HS-27A (cell line): Measurements from ENCODE around the gene MYH11.

Experiments
- DNase-seq: peaks from one replicate; pipeline ENCODE4 v3.0.0-alpha.2; 2012; ENCODE audit warnings: low read depth, missing footprints

MYH11 gene

GRCh38 chr16:15856901-15857698, at the start of gene MYH11:
MYH11 (minus strand) TSS chr16:15857028; CDS start chr16:15838252, 18,776 bp downstream.
- DNase-seq = no peak

- no peak for DNase-seq
These were observed 49.6 kb upstream of the MYH11 start for GRCh38 chr16:15906439-15906838.

DNA sequence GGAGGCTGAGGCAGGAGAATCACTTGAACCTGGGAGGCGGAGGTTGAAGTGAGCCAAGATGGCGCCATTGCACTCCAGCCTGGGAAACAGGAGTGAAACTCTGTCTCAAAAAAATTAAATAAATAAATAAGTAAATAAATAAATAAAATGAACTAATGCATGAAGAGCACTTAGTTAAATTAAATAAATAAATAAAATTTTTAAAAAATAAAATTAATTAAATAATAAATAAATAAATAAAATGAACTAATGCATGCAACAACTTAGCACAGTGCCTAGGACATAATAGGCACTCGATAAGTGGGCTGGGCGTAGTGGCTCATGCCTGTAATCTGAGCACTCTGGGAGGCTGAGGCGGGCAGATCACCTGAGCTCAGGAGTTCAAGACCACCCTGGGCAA, 47.1 kb upstream of the MYH11 start:
- DNase-seq = no peak

GRCh38 chr16:15900901-15901500, 44.2 kb upstream of the MYH11 start:
- DNase-seq = no peak

GRCh38 chr16:15900357-15900756, 43.5 kb upstream of the MYH11 start:
- DNase-seq = no peak

DNA sequence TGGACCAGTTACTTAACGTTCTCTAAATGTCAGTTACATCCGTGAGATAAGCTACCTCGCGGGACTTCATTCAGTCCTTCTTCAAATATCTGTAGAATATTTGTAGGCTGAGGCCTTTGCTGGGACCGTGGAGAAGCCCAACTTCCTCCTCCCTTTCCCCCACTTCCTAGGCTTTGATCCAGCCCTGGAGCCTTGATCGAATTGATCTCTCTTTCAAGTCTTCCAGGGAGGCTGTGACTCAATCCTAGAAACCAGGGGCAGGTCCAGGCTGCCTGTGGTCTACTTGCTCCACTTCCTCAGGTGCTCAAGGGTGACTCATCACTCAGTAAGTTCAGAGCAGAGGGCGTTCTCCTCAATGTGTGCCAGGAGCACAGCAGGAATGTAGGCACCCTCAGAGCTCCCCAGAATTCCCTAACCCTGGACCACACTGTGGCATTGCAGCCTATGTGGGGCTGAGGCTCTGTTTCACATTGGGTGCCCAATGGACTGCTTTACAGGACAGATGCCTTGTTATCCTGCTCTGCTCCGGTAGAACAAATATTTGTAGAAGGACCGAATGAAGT, 42.8 kb upstream of the MYH11 start:
- DNase-seq = peak; percentile 74

DNA sequence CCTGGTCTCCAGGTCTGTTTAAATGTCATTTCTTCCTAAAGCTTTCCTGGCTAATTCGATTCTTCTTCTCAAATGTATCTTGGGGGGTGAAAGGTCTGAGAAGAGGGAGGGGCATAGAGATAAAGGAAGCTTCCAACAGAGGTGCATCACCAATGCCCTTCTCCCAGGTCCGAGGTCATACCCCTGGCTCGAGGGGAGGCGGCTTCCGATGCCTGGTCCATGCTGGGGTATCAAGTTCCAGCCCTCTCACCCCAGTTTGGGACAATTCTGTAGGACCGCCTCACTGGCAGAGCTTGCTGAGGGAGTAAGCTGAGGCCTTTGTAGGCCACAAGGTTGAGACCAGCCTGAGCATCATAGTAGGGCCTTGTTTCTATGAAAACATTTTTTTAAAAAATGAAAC, 41.8 kb upstream of the MYH11 start:
- DNase-seq = no peak

DNA sequence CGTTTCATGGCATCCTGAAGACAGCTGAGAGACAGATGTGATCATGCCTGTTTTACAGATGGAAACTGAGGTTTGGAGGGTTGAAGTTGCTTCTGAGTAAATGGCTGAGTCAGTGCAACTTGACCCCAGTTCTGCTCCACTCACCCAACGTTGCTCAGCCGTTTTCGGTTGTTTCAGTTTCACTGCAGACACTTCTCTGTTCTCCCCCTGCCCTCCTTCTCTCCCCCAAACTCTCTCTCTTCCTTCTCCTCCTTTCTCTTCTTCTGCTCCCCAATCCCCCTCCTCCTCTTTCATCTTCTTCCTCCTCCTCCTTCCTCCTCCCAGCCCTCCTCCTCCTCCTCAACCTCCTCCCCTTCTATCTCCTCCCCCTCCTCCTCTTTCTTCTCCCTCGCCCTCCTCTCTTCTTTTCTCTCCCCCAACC, 41.0 kb upstream of the MYH11 start:
- no peak for DNase-seq

- DNase-seq = no peak
These were observed 40.4 kb upstream of the MYH11 start for GRCh38 chr16:15897121-15897780.

- DNase-seq = no peak
These were observed 37.9 kb upstream of the MYH11 start for GRCh38 chr16:15894571-15895374.

DNA sequence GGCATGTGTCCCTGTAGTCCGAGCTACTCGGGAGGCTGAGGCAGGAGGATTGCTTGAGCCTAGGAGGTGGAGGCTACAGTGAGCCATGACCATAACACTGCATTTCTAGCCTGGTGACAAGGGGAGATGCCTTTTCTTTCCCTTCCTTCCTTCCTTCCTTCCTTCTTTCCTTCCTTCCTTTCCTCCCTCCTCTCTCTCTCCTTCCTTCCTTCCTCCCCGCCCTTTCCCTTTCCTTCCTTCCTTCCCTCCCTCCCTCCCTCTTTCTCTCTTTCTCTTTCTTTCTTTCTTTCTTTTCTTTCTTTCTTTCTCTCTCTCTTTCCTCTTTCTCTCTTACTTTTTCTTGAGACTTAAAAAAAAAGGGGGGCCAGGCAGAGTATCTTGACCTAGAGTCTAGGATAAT, 34.7 kb upstream of the MYH11 start:
- DNase-seq = no peak

GRCh38 chr16:15888072-15888976, 31.5 kb upstream of the MYH11 start, which contains the start of gene CEP20:
CEP20 (minus strand) TSS chr16:15888603; CDS start chr16:15888585, 18 bp downstream.
- peak; percentile 92 for DNase-seq

- no peak for DNase-seq
These were observed 30.5 kb upstream of the MYH11 start for GRCh38 chr16:15887283-15887682.

GRCh38 chr16:15886078-15886477, 29.2 kb upstream of the MYH11 start:
- no peak for DNase-seq

- DNase-seq = no peak
These were observed 28.8 kb upstream of the MYH11 start for GRCh38 chr16:15885560-15886001.

GRCh38 chr16:15882563-15882962, 25.7 kb upstream of the MYH11 start:
- DNase-seq = no peak

DNA sequence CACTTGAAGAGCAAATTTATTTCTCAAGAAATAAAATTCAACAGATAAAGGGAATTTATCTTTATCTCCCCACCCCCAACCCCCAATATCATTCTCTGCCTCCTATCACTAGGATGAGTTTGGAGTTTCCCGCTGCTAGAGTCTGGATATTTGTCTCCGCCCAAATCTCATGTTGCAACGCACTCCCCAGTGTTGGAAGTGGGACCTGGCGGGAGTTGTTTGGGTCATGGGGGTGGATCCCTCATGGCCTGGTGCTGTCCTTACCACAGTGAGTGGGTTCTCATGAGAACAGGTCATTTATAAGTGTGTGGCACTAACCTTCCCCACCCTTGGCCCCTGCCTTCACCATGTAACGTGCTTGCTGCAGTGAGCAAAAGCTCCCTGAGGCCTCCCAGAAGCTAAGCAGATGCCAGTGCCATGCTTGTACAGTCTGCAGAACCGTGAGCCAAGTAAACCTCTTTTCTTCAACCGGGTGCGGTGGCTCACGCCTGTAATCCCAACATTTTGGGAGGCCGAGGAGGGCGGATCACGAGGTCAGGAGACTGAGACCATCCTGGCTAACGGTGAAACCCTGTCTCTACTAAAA, 25.1 kb upstream of the MYH11 start:
- DNase-seq = no peak

- DNase-seq = no peak
These were observed 23.8 kb upstream of the MYH11 start for GRCh38 chr16:15880434-15881308.

- no peak for DNase-seq
These were observed 22.5 kb upstream of the MYH11 start for GRCh38 chr16:15879255-15879811.
